ENCODE results near the gene OR7A10. TPM values are rescaled to one million over a fixed set of nuclear protein-coding genes. Genes with fewer than 3 reads are reported as not detected.

Gene OR7A10
- total RNA-seq, 1 donor from 2014 or later = not detected

GRCh38 chr19:14821937-14822336, 26.8 kb downstream of the OR7A10 start:
- no peaks in the 10 kb centered on the region for H3K27me3 ChIP-seq
- Mint-ChIP-seq H3K4me1 (no peaks in the 10 kb centered on the region), H3K36me3 (no peaks in the 10 kb centered on the region), H3K9me3 (no peaks in the 10 kb centered on the region), H3K27me3 (ENCODE audit: insufficient read depth, low read depth) (peaks cover 4% of the 10 kb centered on the region), H3K4me3 (no peak overlapping the region), H3K27ac (no peak overlapping the region)
- H3K4me2 ChIP-seq = no peak overlapping the region
- no peak overlapping the region for H3K9ac ChIP-seq
- no peak overlapping the region for H3K4me3 ChIP-seq
- H3K9me3 ChIP-seq (ENCODE audit: low read depth) = peaks cover 19% of the 10 kb centered on the region
- no peaks in the 10 kb centered on the region for H4K20me1 ChIP-seq (ENCODE audit: low read depth)
- H3K79me2 ChIP-seq (ENCODE audit: low read depth) = no peaks in the 10 kb centered on the region
- no peaks in the 10 kb centered on the region for H3K4me1 ChIP-seq
- no peak overlapping the region for H2AFZ ChIP-seq (replicated peaks)
- TF ChIP-seq EZH2phosphoT487 (IDR thresholded peaks at IDR 0.05) (no peak), CTCF (IDR thresholded peaks at IDR 0.05) (no peak), EZH2 (IDR thresholded peaks at IDR 0.05) (no peak)
- H3F3A ChIP-seq (ENCODE audit: low read depth) = no peaks in the 10 kb centered on the region
- DNase-seq (ENCODE audit: low spot score) = no peak
- H3K27ac ChIP-seq = no peak overlapping the region
- no peaks in the 10 kb centered on the region for H3K36me3 ChIP-seq

GRCh38 chr19:14818588-14818987, 30.1 kb downstream of the OR7A10 start:
- no peaks in the 10 kb centered on the region for H3K79me2 ChIP-seq (ENCODE audit: low read depth)
- H4K20me1 ChIP-seq (ENCODE audit: low read depth) = no peaks in the 10 kb centered on the region
- no peaks in the 10 kb centered on the region for H3K27me3 ChIP-seq
- H3K9me3 ChIP-seq (ENCODE audit: low read depth) = peaks cover 4% of the 10 kb centered on the region
- Mint-ChIP-seq H3K9me3 (no peaks in the 10 kb centered on the region), H3K27me3 (ENCODE audit: insufficient read depth, low read depth) (peaks cover 4% of the 10 kb centered on the region), H3K4me1 (no peaks in the 10 kb centered on the region), H3K4me3 (no peak overlapping the region), H3K36me3 (no peaks in the 10 kb centered on the region), H3K27ac (no peak overlapping the region)
- no peak overlapping the region for H2AFZ ChIP-seq (replicated peaks)
- no peak overlapping the region for H3K27ac ChIP-seq
- no peaks in the 10 kb centered on the region for H3K4me1 ChIP-seq
- H3K4me3 ChIP-seq = no peak overlapping the region
- TF ChIP-seq EZH2 (IDR thresholded peaks at IDR 0.05) (no peak), CTCF (IDR thresholded peaks at IDR 0.05) (no peak), EZH2phosphoT487 (IDR thresholded peaks at IDR 0.05) (no peak)
- H3F3A ChIP-seq (ENCODE audit: low read depth) = no peaks in the 10 kb centered on the region
- no peak overlapping the region for H3K4me2 ChIP-seq
- no peak overlapping the region for H3K9ac ChIP-seq
- no peak for DNase-seq (ENCODE audit: low spot score)
- no peaks in the 10 kb centered on the region for H3K36me3 ChIP-seq

GRCh38 chr19:14817052-14817451, 31.7 kb downstream of the OR7A10 start:
- H3K36me3 Mint-ChIP-seq = no peaks in the 10 kb centered on the region
- H2AFZ ChIP-seq (replicated peaks) = no peak overlapping the region
- H3K27ac ChIP-seq = no peak overlapping the region
- no peak for DNase-seq (ENCODE audit: low spot score)
- no peak for TF ChIP-seq EZH2phosphoT487 (IDR thresholded peaks at IDR 0.05)
- no peak for TF ChIP-seq EZH2 (IDR thresholded peaks at IDR 0.05)
- no peak for TF ChIP-seq CTCF (IDR thresholded peaks at IDR 0.05)
- no peak overlapping the region for H3K9ac ChIP-seq
- no peak overlapping the region for H3K4me2 ChIP-seq
- H3F3A ChIP-seq (ENCODE audit: low read depth) = no peaks in the 10 kb centered on the region
- H3K36me3 ChIP-seq = no peaks in the 10 kb centered on the region
- H3K79me2 ChIP-seq (ENCODE audit: low read depth) = no peaks in the 10 kb centered on the region
- no peak overlapping the region for H3K27ac Mint-ChIP-seq
- H3K27me3 ChIP-seq = no peaks in the 10 kb centered on the region
- H3K4me1 ChIP-seq = no peaks in the 10 kb centered on the region
- H3K4me3 Mint-ChIP-seq = no peak overlapping the region
- no peaks in the 10 kb centered on the region for H3K4me1 Mint-ChIP-seq
- H4K20me1 ChIP-seq (ENCODE audit: low read depth) = no peaks in the 10 kb centered on the region
- peaks cover 4% of the 10 kb centered on the region for H3K9me3 ChIP-seq (ENCODE audit: low read depth)
- H3K27me3 Mint-ChIP-seq (ENCODE audit: insufficient read depth, low read depth) = peaks cover 4% of the 10 kb centered on the region
- no peaks in the 10 kb centered on the region for H3K9me3 Mint-ChIP-seq
- H3K4me3 ChIP-seq = no peak overlapping the region

Data from neural progenitor cell (in vitro differentiated cells).